NCI-H1694 treated with DMSO at 0.1 percent for 48 hours (cell line): Measurements from ENCODE around the gene ZNF581.

Experiments used
- DNase-seq: peaks from one replicate; lab custom pipeline; 2025; lab: John Stamatoyannopoulos, UW

The ZNF581 gene, protein sequence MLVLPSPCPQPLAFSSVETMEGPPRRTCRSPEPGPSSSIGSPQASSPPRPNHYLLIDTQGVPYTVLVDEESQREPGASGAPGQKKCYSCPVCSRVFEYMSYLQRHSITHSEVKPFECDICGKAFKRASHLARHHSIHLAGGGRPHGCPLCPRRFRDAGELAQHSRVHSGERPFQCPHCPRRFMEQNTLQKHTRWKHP

DNA sequence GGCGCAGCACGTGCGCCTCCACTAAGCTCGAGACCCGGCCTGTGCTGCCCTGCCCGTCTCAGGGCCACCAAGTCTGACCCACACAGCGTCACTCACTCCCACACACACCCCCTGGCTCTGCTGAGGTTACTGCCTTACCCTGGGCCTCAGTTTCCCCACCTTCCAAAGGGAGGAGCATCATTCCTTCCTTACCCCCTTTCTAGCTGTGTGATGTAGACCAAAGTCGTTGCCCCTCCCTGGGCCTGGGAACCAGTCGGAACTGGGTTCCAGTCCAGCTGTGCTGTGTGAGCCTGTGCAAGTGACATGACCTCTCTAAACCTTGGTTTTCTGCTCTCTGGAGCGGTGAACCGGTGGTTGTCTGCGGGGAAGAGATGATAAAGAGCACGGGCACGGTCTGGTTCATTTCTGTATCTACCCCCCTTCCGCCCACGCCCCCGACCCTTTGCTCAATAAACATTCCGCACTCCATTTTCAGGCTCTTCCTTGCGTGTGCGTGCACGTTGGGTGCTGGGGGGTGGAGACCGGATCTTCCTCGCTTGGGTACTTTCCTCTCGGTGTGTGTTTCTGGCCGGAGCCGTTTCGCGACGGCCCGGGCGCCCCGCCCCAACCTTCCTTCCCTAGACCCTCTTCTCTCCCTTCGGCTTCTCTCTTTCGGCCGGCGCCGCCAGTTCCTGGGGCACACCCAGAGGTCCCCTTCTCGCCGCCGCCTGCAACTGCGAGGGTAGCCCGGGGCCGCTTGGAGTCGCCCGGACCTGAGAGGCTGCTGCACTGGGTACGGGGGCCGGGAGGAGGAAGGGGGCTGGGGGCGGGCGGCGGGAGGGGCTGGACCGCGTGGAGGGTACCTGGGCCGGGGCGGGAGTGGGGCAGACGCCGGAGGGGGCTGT is at the start of gene ZNF581:
Gene ZNF581, plus strand, starts transcription at position 647 of the 884 bp plus-strand sequence. CDS start 923 bp downstream, outside the sequence.
- DNase-seq, result peak; percentile 55

GRCh38 chr19:55594996-55595545 is 48.4 kb upstream of the ZNF581 start:
- no peak for DNase-seq

DNA sequence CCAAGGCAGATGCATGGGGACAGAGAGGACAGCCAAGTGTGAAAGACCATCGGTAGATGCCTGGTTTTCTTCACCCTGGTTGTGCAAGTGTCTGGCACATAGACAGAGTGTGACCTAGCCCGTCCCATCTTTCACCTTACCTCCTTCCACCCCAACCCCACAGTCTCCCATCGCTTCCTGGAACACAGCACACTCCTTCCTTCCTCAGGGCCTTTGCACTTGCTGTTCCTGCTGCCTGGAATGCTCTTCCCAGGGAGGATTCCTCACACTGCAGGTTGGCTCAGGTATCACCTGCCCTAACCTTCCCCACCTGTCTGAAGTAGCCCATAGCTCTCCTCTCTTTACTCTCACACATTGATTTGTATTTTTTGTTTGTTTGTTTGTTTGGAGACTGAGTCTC is 47.1 kb upstream of the ZNF581 start:
- no peak for DNase-seq

- no peak for DNase-seq
Observed at GRCh38 chr19:55597501-55597921, 45.9 kb upstream of the ZNF581 start.

DNA sequence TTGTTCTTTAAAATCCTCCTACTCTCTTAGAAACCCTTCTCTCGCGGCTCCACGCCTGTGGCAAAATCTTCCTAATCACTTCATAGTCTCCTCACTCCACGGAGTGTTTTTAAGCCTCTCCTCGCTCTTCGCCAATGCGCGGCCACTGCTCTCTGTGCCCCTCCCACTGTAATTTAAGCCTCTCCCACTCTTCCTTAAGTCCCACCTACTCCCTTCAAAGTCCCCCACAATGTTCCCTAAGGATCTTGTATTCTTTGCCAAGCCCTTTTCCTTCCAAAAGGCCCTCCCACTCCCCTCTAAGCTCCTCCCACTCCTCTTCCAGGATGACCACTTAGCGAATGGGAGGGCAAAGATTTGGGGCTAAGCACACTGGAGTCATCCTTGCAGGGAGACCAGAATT is 45.4 kb upstream of the ZNF581 start:
- no peak for DNase-seq

GRCh38 chr19:55598719-55599467 is 44.6 kb upstream of the ZNF581 start:
- peak; percentile 90 for DNase-seq

GRCh38 chr19:55599468-55599841 is 44.0 kb upstream of the ZNF581 start, which contains the start of gene FIZ1:
TSS of gene FIZ1 (minus strand) at chr19:55599517. CDS start at chr19:55597865, 1,652 bp downstream.
- DNase-seq, result peak; percentile 98

DNA sequence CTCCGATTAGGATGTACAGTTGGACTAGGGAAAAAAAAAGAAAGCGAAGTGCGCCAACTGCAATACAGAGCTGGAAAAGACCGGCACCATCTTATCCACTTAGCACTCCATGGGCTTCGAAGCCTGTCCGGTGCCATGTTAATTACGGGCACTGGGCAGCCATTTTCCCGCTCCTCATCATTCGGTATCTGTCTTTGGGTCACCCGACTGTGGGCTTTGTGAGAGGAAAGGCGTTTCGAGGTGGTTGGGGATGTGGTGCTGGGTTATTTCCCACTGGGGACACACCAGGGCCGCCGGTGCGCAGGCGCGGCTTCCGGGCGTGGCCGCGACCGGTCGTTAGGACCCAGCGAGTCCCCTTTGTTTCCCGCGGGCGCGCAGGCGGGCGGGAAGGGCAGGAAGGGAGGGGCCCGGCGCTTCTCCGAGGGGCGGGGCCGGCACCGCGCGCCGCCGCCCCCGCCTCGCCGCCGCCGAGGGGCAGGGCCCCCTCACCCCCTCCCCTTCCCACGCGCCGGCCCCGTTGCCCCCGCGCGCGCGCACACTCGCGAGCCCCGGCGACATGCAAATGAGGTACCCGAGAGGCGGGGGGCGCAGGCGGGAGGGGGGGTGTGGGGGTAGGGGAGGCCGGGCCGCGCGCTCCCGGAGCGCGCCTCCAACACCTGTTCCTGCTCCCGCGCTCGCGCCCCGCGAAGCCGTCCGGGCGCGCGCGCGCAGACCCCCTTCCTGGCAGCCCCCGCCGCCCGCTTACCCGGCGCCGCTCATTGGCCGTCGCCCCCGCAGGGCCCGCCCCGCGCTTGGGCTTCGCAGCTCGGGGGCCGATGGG is 43.4 kb upstream of the ZNF581 start, which contains the start of gene ZNF524:
Gene ZNF524, plus strand, starts transcription at position 447 of the 820 bp plus-strand sequence. CDS start 1,825 bp downstream, outside the sequence.
- peak; percentile 98 for DNase-seq

DNA sequence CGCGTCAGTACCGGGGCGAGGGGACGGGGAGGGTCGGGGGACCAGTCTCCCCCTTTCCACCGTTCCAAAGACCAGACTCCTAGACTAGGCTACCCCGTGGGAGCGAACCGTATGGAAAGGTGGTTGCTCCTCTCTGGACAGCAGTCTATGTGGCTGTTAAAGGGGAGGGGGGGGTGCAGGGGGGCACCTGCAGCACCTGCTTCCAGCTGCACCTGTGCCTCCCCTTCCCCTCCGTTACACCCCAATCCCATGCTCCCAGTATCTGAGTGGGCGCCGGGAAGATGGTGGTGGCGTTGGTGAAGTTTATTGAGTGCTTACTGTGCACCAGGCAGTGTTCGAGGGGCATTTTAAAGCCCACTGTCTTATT is 42.8 kb upstream of the ZNF581 start:
- no peak for DNase-seq

GRCh38 chr19:55601084-55601483 is 42.4 kb upstream of the ZNF581 start:
- DNase-seq, result no peak

DNA sequence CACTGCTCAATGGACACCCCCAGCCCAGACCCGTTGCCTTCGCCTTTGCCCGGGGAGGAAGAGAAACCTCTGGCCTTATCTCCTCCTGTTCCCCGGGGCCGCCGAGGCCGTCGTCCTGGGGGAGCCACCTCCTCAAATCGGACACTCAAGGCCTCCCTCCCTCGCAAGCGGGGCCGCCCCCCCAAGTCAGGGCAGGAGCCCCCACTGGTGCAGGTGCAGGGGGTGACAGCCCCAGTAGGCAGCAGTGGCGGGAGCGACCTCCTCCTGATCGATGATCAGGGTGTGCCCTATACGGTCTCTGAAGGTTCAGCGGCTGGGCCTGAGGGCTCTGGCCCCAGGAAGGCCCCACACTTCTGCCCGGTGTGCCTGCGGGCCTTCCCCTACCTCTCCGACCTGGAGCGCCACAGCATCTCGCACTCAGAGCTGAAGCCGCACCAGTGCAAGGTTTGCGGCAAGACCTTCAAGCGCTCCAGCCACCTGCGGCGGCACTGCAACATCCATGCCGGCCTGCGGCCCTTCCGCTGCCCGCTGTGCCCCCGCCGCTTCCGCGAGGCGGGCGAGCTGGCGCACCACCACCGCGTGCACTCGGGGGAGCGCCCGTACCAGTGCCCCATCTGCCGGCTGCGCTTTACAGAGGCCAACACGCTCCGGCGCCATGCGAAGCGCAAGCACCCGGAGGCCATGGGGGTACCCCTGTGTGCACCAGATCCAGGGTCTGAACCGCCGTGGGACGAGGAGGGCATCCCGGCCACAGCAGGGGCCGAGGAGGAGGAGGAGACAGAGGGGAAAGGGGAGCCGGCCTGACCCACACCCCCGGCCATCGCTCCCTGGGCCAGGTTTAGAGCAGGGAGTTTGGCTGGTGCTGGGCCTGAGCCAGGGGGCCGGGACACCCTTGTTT is 41.1 kb upstream of the ZNF581 start:
- DNase-seq, result no peak

- DNase-seq, result no peak
Observed at GRCh38 chr19:55603115-55603514, 40.3 kb upstream of the ZNF581 start.

- no peak for DNase-seq
Observed at GRCh38 chr19:55603581-55604292, 39.7 kb upstream of the ZNF581 start.

DNA sequence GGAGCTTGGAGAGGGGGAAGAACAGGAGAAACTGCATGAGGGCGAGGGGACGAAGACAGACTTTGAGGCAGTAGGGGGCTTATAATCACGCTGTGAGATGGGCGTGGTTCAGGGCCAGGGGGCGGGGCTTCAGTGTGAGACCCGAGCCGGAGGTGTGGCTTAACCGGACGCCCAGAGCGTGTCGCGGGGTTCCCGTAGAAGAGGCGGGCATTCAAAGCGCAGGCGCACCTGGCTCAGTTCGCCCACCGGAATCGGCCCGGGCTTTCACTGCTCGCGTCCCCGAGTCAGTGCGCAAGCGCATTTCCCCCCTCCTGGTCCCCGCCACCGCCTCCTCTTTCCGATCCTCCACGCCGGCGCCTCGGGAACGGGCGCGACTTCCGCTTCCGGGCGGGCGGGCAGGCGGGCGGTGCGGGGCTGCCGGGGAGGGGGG is 38.2 kb upstream of the ZNF581 start:
- peak; percentile 97 for DNase-seq

DNA sequence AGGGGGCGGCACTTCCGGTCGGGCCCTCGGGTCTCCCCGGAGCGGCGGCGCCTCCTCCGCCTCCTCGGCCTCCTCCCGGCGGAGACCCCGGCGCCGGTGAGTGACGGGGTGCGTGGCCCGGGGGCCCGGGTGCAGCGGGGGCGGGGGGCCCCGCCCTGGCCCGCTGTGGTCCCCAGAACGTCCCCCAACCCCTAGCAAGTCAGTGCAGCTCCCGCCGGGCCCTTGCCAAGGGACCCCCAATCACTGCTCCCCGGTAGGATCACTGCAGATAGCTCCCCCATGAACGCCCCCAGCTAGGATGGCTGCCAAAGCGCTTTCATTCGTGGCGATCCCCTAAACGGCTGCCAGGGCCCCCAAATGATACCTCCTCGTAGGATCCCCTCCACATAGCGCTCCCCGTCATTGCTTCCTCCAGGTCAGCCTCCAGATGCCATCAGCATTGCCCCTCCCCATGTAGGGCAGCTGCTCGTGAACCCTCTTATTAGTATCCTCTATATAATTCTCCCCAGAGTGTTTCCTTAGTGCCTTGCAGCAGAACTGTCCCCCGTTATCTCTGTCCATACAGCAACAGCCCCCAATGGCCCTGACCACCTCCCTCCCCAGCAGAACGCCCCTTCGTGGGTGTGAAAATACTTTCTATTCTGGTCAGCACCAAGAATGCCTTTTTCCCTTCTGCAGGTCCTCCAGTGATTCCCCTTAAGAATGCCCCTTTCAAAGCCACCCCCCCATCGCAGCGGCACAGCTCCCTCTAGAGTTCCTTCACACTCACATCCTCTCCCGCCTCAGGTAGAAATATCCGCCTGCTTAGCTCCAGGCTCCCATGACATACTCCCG is 37.6 kb upstream of the ZNF581 start, which contains the start of gene ZNF865:
Gene ZNF865, plus strand, starts transcription at position 11 of the 834 bp plus-strand sequence. CDS start 7,972 bp downstream, outside the sequence.
- DNase-seq, result peak; percentile 70

- DNase-seq, result no peak
Observed at GRCh38 chr19:55606471-55606787, 37.0 kb upstream of the ZNF581 start.

DNA sequence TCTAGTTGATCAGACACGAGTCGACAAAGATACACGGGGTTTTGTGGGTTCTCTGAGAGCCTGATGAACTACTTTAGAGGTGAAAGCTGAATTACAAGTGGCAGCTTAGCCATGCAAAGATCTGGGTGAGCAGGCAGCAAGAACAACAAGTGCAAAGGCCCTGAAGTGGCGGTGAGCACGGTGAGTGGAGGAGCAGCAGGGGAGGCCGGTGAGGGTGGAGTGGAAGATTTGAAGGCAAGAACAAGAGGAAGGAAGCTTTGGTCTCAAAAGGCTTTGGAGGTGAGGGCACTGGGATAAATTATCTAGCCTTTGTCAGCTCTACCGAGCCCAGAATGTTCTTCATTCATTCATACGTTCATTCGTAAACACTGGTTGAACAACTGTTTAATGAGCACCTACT is 36.6 kb upstream of the ZNF581 start:
- no peak for DNase-seq

DNA sequence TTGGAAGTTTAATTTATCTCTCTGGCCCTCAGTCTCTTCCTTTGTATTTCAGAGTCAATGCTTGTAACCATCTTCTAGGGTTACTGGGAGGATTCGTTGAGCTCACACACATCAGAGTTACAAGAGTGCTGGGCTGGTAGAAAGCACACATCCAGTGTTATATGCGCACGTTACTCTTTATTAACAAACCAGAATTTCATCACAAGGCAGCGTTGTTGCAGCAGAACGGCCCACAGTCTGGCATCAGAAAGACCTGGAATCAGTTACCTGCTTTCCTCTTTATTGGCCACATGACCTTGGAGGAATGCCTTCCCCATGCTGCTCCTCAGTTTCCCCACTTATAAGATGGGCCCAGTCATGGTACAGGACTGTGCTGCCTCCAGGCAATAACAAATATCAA is 34.1 kb upstream of the ZNF581 start:
- DNase-seq, result no peak
